OCI-LY3 (cell line): ENCODE data around the gene SHROOM2.
"Not testable (repeated sequence)": the region's sequence is repeated elsewhere in the genome, so short reads cannot be mapped to it uniquely, and the experiment has no call there.

Experiments used
- H2AFZ ChIP-seq: fragments of 200-600, 300-600 bp; shearing (Covaris generic); 2 replicates; pipeline ENCODE4 v1.6.0; 2014; ENCODE audit warnings: antibody characterized with exemption, low read depth, low read length
- H3K27ac ChIP-seq: fragments of 200-600, 300-600 bp; sonication (generic); 2 replicates; pipeline ENCODE4 v1.5.1; 2014; ENCODE audit warnings: mild to moderate bottlenecking, low read length, moderate library complexity, mixed read lengths
- H3K27me3 ChIP-seq: fragments of 200-600, 300-600 bp; sonication (generic); 2 replicates; pipeline ENCODE4 v1.6.1; 2014; ENCODE audit warnings: low read depth, low read length, mixed read lengths
- H3K36me3 ChIP-seq: fragments of 200-600, 300-600 bp; sonication (generic); replicated peaks from 2 replicates; pipeline ENCODE3; 2014; ENCODE audit warnings: low read depth, low read length, mixed read lengths
- H3K4me1 ChIP-seq: fragments of 300-600, 200-600 bp; sonication (generic); 2 replicates; pipeline ENCODE4 v1.6.1; 2014; ENCODE audit warnings: low read length, mixed read lengths
- H3K4me2 ChIP-seq: fragments of 200-600, 300-600 bp; sonication (generic); 2 replicates; pipeline ENCODE4 v1.6.1; 2014; ENCODE audit warnings: low read length, mixed read lengths
- H3K4me3 ChIP-seq: fragments of 300-600, 200-600 bp; sonication (generic); 2 replicates; pipeline ENCODE4 v1.5.1; 2014; ENCODE audit warnings: antibody characterized with exemption, mild to moderate bottlenecking, low read length, moderate library complexity
- H3K79me2 ChIP-seq: fragments of 300-600, 200-600 bp; shearing (Covaris generic); 2 replicates; pipeline ENCODE4 v1.6.1; 2014; ENCODE audit warnings: mild to moderate bottlenecking, low read length, mixed read lengths
- H3K9ac ChIP-seq: fragments of 300-600, 200-600 bp; shearing (Covaris generic); 2 replicates; pipeline ENCODE4 v1.6.0; 2014; ENCODE audit warnings: mild to moderate bottlenecking, low read length, moderate library complexity
- H3K9me3 ChIP-seq: fragments of 200-600, 300-600 bp; shearing (Covaris generic); 2 replicates; pipeline ENCODE4 v1.6.1; 2014; ENCODE audit warnings: low read length, mixed read lengths; ENCODE audit not compliant: insufficient read depth
- H4K20me1 ChIP-seq: fragments of 200-600, 300-600 bp; sonication (generic); 2 replicates; pipeline ENCODE4 v1.6.1; 2016; ENCODE audit warnings: low read length, mixed read lengths; ENCODE audit not compliant: insufficient read depth
- CTCF ChIP-seq: fragments of 200-600, 300-600 bp; sonication (generic); IDR thresholded peaks from 2 replicates; pipeline ENCODE4 v1.5.1; 2014; ENCODE audit warnings: antibody characterized with exemption, low read length, low read depth
- EZH2phosphoT487 ChIP-seq: fragments of 200-600 bp; shearing (Covaris generic); IDR thresholded peaks from 2 replicates; pipeline ENCODE4 v1.6.1; 2018; ENCODE audit warnings: antibody characterized with exemption, mixed run types, low read depth

Gene SHROOM2

GRCh38 chrX:9765072-9765736 is 21.0 kb upstream of the SHROOM2 start:
- no peaks in the 10 kb centered on the region for H3K27me3 ChIP-seq
- H3K4me2 ChIP-seq: no peak overlapping the region
- H4K20me1 ChIP-seq: no peaks in the 10 kb centered on the region
- no peak overlapping the region for H2AFZ ChIP-seq
- H3K4me1 ChIP-seq: no peaks in the 10 kb centered on the region
- H3K4me3 ChIP-seq: no peak overlapping the region
- TF ChIP-seq CTCF: no peak
- TF ChIP-seq EZH2phosphoT487: no peak
- H3K27ac ChIP-seq: no peak overlapping the region
- no peaks in the 10 kb centered on the region for H3K9me3 ChIP-seq
- no peaks in the 10 kb centered on the region for H3K36me3 ChIP-seq
- no peak overlapping the region for H3K9ac ChIP-seq
- no peaks in the 10 kb centered on the region for H3K79me2 ChIP-seq

GRCh38 chrX:9765737-9766097 is 20.5 kb upstream of the SHROOM2 start, which contains the start of gene GPR143:
Gene GPR143 (minus strand): TSS chrX:9765847. CDS start chrX:9765817, 30 bp downstream.
- Histone ChIP-seq H4K20me1 (no peaks in the 10 kb centered on the region), H2AFZ (no peak within 1 kb of the TSS), H3K4me3 (no peak within 1 kb of the TSS), H3K79me2 (no peaks in the 10 kb centered on the region), H3K4me1 (no peaks in the 10 kb centered on the region), H3K27me3 (no peaks in the 10 kb centered on the region), H3K36me3 (no peaks in the 10 kb centered on the region), H3K4me2 (no peak within 1 kb of the TSS), H3K9ac (no peak within 1 kb of the TSS), H3K9me3 (no peaks in the 10 kb centered on the region), H3K27ac (no peak within 1 kb of the TSS)
- no peak for TF ChIP-seq CTCF
- TF ChIP-seq EZH2phosphoT487: no peak

- TF ChIP-seq EZH2phosphoT487 (no peak), CTCF (no peak)
- Histone ChIP-seq H3K4me2 (no peak overlapping the region), H3K9ac (no peak overlapping the region), H3K4me3 (no peak overlapping the region), H3K27ac (no peak overlapping the region), H3K4me1 (no peaks in the 10 kb centered on the region), H3K79me2 (no peaks in the 10 kb centered on the region), H4K20me1 (no peaks in the 10 kb centered on the region), H3K27me3 (no peaks in the 10 kb centered on the region), H3K36me3 (no peaks in the 10 kb centered on the region), H3K9me3 (no peaks in the 10 kb centered on the region), H2AFZ (no peak overlapping the region)
These were observed 18.9 kb upstream of the SHROOM2 start for GRCh38 chrX:9767375-9767774.

GRCh38 chrX:9768321-9768839 is 17.8 kb upstream of the SHROOM2 start:
- not testable (repeated sequence) for H3K27me3 ChIP-seq, H3K79me2 ChIP-seq, H3K36me3 ChIP-seq, H4K20me1 ChIP-seq, H3K9ac ChIP-seq, H2AFZ ChIP-seq, H3K9me3 ChIP-seq, H3K4me3 ChIP-seq, H3K4me1 ChIP-seq, H3K27ac ChIP-seq, H3K4me2 ChIP-seq
